H9 (cell line): ENCODE measurements around the gene EPHB2. TPM values are rescaled to one million over a fixed set of nuclear protein-coding genes. Genes with fewer than 3 reads are reported as not detected.
A peak's percentile ranks its signal among the peaks of the same experiment; 100 is the strongest.

Experiments
- DNase-seq: peaks from one replicate; pipeline ENCODE4 v3.0.0-alpha.2; 2017
- H2AFZ ChIP-seq: one replicate; pipeline ENCODE4 v1.6.1; 2013; ENCODE audit warnings: mild to moderate bottlenecking, low read length, control low read depth, moderate library complexity
- H2AK5ac ChIP-seq: 2 replicates; pipeline ENCODE4 v1.6.1; 2013; ENCODE audit warnings: low read length, control low read depth, mixed read lengths; ENCODE audit not compliant: insufficient read length
- H2BK120ac ChIP-seq: one replicate; pipeline ENCODE4 v1.6.1; 2013; ENCODE audit warnings: low read depth, mild to moderate bottlenecking, low read length, control low read depth, inconsistent platforms; ENCODE audit not compliant: poor library complexity, severe bottlenecking
- H2BK12ac ChIP-seq: 2 replicates; pipeline ENCODE4 v1.6.1; 2013; ENCODE audit warnings: low read length, control low read depth, mixed read lengths, low read depth; ENCODE audit not compliant: insufficient read length
- H2BK15ac ChIP-seq: 2 replicates; pipeline ENCODE4 v1.6.1; 2013; ENCODE audit warnings: low read depth, low read length, control low read depth
- H2BK20ac ChIP-seq: one replicate; pipeline ENCODE4 v1.6.1; 2013; ENCODE audit warnings: low read depth, mild to moderate bottlenecking, low read length, control low read depth, inconsistent platforms; ENCODE audit not compliant: poor library complexity, severe bottlenecking
- H2BK5ac ChIP-seq: 2 replicates; pipeline ENCODE4 v1.6.1; 2013; ENCODE audit warnings: low read length, control low read depth, mixed read lengths; ENCODE audit not compliant: insufficient read length
- H3K14ac ChIP-seq: 2 replicates; pipeline ENCODE4 v1.6.1; 2013; ENCODE audit warnings: low read length, control low read depth; ENCODE audit not compliant: insufficient read depth
- H3K18ac ChIP-seq: 2 replicates; pipeline ENCODE4 v1.6.1; 2013; ENCODE audit warnings: low read depth, mild to moderate bottlenecking, mixed read lengths, low read length, control low read depth; ENCODE audit not compliant: insufficient read length
- H3K23ac ChIP-seq: 2 replicates; pipeline ENCODE4 v1.6.1; 2013; ENCODE audit warnings: low read length, control low read depth, mixed read lengths, low read depth; ENCODE audit not compliant: insufficient read length
- H3K23me2 ChIP-seq: 2 replicates; pipeline ENCODE4 v1.6.1; 2013; ENCODE audit warnings: low read depth, mild to moderate bottlenecking, mixed read lengths, low read length, control low read depth; ENCODE audit not compliant: insufficient read length, poor library complexity, severe bottlenecking
- H3K27ac ChIP-seq: 2 replicates; pipeline ENCODE4 v1.5.1; 2013; ENCODE audit warnings: low read length, control low read depth, mixed read lengths, low read depth; ENCODE audit not compliant: insufficient read length
- H3K27me3 ChIP-seq: 2 replicates; pipeline ENCODE4 v1.6.1; 2013; ENCODE audit warnings: low read length, control low read depth, inconsistent platforms; ENCODE audit not compliant: insufficient read depth
- H3K4ac ChIP-seq: 2 replicates; pipeline ENCODE4 v1.6.1; 2013; ENCODE audit warnings: low read depth, mild to moderate bottlenecking, control low read depth, inconsistent platforms, low read length, moderate library complexity
- H3K4me1 ChIP-seq: 2 replicates; pipeline ENCODE4 v1.6.1; 2013; ENCODE audit warnings: low read length, control low read depth, inconsistent platforms; ENCODE audit not compliant: insufficient read depth
- H3K4me2 ChIP-seq: 2 replicates; pipeline ENCODE4 v1.6.1; 2013; ENCODE audit warnings: low read length, control low read depth, mixed read lengths; ENCODE audit not compliant: insufficient read length, insufficient read depth
- H3K56ac ChIP-seq: 2 replicates; pipeline ENCODE4 v1.6.1; 2013; ENCODE audit warnings: low read depth, mild to moderate bottlenecking, mixed read lengths, low read length, control low read depth; ENCODE audit not compliant: insufficient read length
- H3K79me1 ChIP-seq: 2 replicates; pipeline ENCODE4 v1.6.1; 2013; ENCODE audit warnings: low read depth, mild to moderate bottlenecking, moderate library complexity, low read length, control low read depth, inconsistent platforms; ENCODE audit not compliant: insufficient read depth, poor library complexity, severe bottlenecking
- H3K79me2 ChIP-seq: 2 replicates; pipeline ENCODE4 v1.6.1; 2013; ENCODE audit warnings: low read length, control low read depth, inconsistent platforms; ENCODE audit not compliant: insufficient read depth
- H3K9ac ChIP-seq: 2 replicates; pipeline ENCODE4 v1.6.1; 2013; ENCODE audit warnings: low read length, control low read depth, mixed read lengths; ENCODE audit not compliant: insufficient read length; ENCODE audit errors: extremely low read depth
- H3K9me3 ChIP-seq: one replicate; pipeline ENCODE4 v1.6.1; 2013; ENCODE audit warnings: low read depth, low read length, inconsistent platforms; ENCODE audit not compliant: control insufficient read depth
- H3T11ph ChIP-seq: one replicate; pipeline ENCODE4 v1.6.1; 2013; ENCODE audit warnings: mild to moderate bottlenecking, low read length, control low read depth, inconsistent platforms
- H4K20me1 ChIP-seq: one replicate; pipeline ENCODE4 v1.6.1; 2013; ENCODE audit not compliant: control insufficient read depth, insufficient read length, insufficient read depth
- H4K5ac ChIP-seq: 2 replicates; pipeline ENCODE4 v1.6.1; 2013; ENCODE audit warnings: low read depth, mild to moderate bottlenecking, mixed read lengths, low read length, control low read depth; ENCODE audit not compliant: insufficient read length
- H4K8ac ChIP-seq: replicated peaks from 2 replicates; pipeline ENCODE4 v1.6.1; 2013; ENCODE audit warnings: low read length, control low read depth, mixed read lengths, low read depth; ENCODE audit not compliant: insufficient read length
- H4K91ac ChIP-seq: 2 replicates; pipeline ENCODE4 v1.6.1; 2013; ENCODE audit warnings: low read depth, mild to moderate bottlenecking, moderate library complexity, mixed read lengths, low read length, control low read depth; ENCODE audit not compliant: insufficient read length
- H3K27ac Mint-ChIP-seq, 3 experiments: 2 replicates in 2 of 3; 3 replicates in 1 of 3; pipeline ENCODE4 v1.8.0; 2020 to 2021; ENCODE audit warnings: mixed read lengths in 3 of 3, mild to moderate bottlenecking in 1 of 3, moderate library complexity in 1 of 3
- H3K27me3 Mint-ChIP-seq: 2 replicates; pipeline ENCODE4 v1.8.0; 2021; ENCODE audit warnings: low read depth, mild to moderate bottlenecking, moderate library complexity, mixed read lengths
- H3K36me3 Mint-ChIP-seq, 3 experiments: 2 replicates in 2 of 3; 3 replicates in 1 of 3; pipeline ENCODE4 v1.8.0; 2020 to 2021; ENCODE audit warnings: low read depth in 3 of 3, mixed read lengths in 3 of 3; ENCODE audit not compliant: insufficient read depth in 1 of 3
- H3K4me1 Mint-ChIP-seq, 2 experiments: 2 replicates each; pipeline ENCODE4 v1.8.0; 2020; ENCODE audit warnings: mixed read lengths in 2 of 2
- H3K4me3 Mint-ChIP-seq, 2 experiments: 2 replicates in 1 of 2; 3 replicates in 1 of 2; pipeline ENCODE4 v1.8.0; 2020 to 2021; ENCODE audit warnings: mild to moderate bottlenecking in 2 of 2, mixed read lengths in 2 of 2, moderate library complexity in 1 of 2
- H3K9me3 Mint-ChIP-seq, 2 experiments: 2 replicates in 1 of 2; 3 replicates in 1 of 2; pipeline ENCODE4 v1.8.0; 2020; ENCODE audit warnings: mild to moderate bottlenecking in 2 of 2, mixed read lengths in 2 of 2, moderate library complexity in 1 of 2
- CTCF ChIP-seq: fragments of 200-600 bp; sonication (generic); conservative IDR thresholded peaks from 3 replicates; pipeline ENCODE4 v1.8.0; 2021; ENCODE audit warnings: antibody characterized with exemption, mild to moderate bottlenecking
- WGBS: extraction: QIAGEN DNeasy Blood & Tissue Kit; methylation state at CpG from one replicate; pipeline ENCODE4 v1.1.7; 2013; ENCODE audit warnings: missing lambda C conversion rate, low lambda C conversion rate, mixed read lengths; ENCODE audit not compliant: insufficient read length; ENCODE audit errors: extremely low coverage; 5-methylcytosine and 5-hydroxymethylcytosine counted together
- total RNA-seq: library from RNA; stranded (reverse); gene quantifications from 2 replicates; pipeline ENCODE4 v1.2.1, GENCODE V29; 2021

Gene EPHB2
- total RNA-seq, 1 experiment from 2014 or later: 9.5 TPM

GRCh38 chr1:22876359-22877111, 165.9 kb downstream of the EPHB2 start:
- no peak overlapping the region for H3K27ac ChIP-seq
- no peak for DNase-seq

More at GRCh38 chr1:22876359-22877111, 165.9 kb downstream of the EPHB2 start:
- Histone ChIP-seq H3K4me1 (no peaks in the 10 kb centered on the region), H3T11ph (no peak overlapping the region), H3K23ac (no peak overlapping the region), H2AFZ (no peak overlapping the region), H2BK5ac (no peak overlapping the region), H3K79me1 (no peaks in the 10 kb centered on the region), H2BK15ac (no peak overlapping the region), H4K5ac (no peak overlapping the region), H3K56ac (no peak overlapping the region), H3K18ac (no peak overlapping the region), H4K8ac (no peak overlapping the region), H4K20me1 (no peaks in the 10 kb centered on the region), H3K9me3 (no peaks in the 10 kb centered on the region), H3K9ac (no peak overlapping the region), H3K79me2 (no peaks in the 10 kb centered on the region), H3K14ac (no peak overlapping the region), H3K4me2 (no peak overlapping the region), H2BK120ac (no peak overlapping the region), H2BK12ac (no peak overlapping the region), H3K4ac (no peak overlapping the region), H2BK20ac (no peak overlapping the region), H3K27me3 (no peaks in the 10 kb centered on the region), H2AK5ac (no peak overlapping the region), H4K91ac (no peak overlapping the region), H3K23me2 (no peaks in the 10 kb centered on the region)
- Mint-ChIP-seq H3K4me3 (no peak overlapping the region), H3K27me3 (no peaks in the 10 kb centered on the region), H3K27ac (peak overlapping the region in 1 of 3 experiments; percentile 56; a peak in 1 of 7 replicates), H3K36me3 (no peaks in the 10 kb centered on the region), H3K9me3 (no peaks in the 10 kb centered on the region), H3K4me1 (peaks cover 16 to 29% of the 10 kb centered on the region in 2 experiments)
- no CpG with 5 or more reads among the region's 20 CpGs for WGBS
- TF ChIP-seq CTCF: no peak
